A673 (cell line): Measurements from ENCODE around the gene ABTB1. TPM values are rescaled to one million over a fixed set of nuclear protein-coding genes. Genes with fewer than 3 reads are reported as not detected.

ENCODE experiments used
- BruUV-seq: library from RNA; stranded (reverse); fragments of 400-500 nt; replicated peaks from 2 replicates; lab custom pipeline; 2021; lab: Mats Ljungman, UMichigan
- CTCF ChIA-PET: fragments of 300-600 bp; sonication (Branson Sonifier 250); formaldehyde crosslinking; loops from one replicate; lab custom pipeline; 2022; ENCODE audit warnings: antibody characterized with exemption; lab: Charles Lee
- POLR2A ChIA-PET: fragments of 300-600 bp; sonication (Branson Sonifier 250); formaldehyde crosslinking; loops from one replicate; lab custom pipeline; 2022; ENCODE audit warnings: antibody characterized with exemption; ENCODE audit not compliant: low non-redundant PET; lab: Charles Lee
- DNase-seq: peaks from one replicate; pipeline ENCODE4 v3.0.0-alpha.2; 2015; ENCODE audit warnings: low spot score
- H3K27ac ChIP-seq: fragments of 200-600 bp; sonication (generic); 2 replicates; pipeline ENCODE4 v1.5.1; 2016; ENCODE audit warnings: mixed run types, low read depth, mild to moderate bottlenecking, mixed read lengths, antibody characterized with exemption, low read length; ENCODE audit not compliant: poor library complexity, severe bottlenecking
- H3K27me3 ChIP-seq: fragments of 200-600 bp; sonication (generic); replicated peaks from 2 replicates; pipeline ENCODE4 v1.6.1; 2017; ENCODE audit warnings: mixed run types, low read depth, mild to moderate bottlenecking, mixed read lengths, antibody characterized with exemption, low read length; ENCODE audit not compliant: insufficient read depth, poor library complexity
- H3K36me3 ChIP-seq: fragments of 200-600 bp; sonication (generic); 2 replicates; pipeline ENCODE4 v1.6.1; 2016; ENCODE audit warnings: mixed run types, mild to moderate bottlenecking, mixed read lengths, antibody characterized with exemption, low read length; ENCODE audit not compliant: insufficient read depth, poor library complexity, severe bottlenecking
- H3K4me1 ChIP-seq: fragments of 200-600 bp; sonication (generic); 2 replicates; pipeline ENCODE4 v1.6.1; 2017; ENCODE audit warnings: mixed run types, mild to moderate bottlenecking, mixed read lengths, antibody characterized with exemption, low read length; ENCODE audit not compliant: insufficient read depth, poor library complexity, severe bottlenecking
- H3K4me3 ChIP-seq: fragments of 200-600 bp; sonication (generic); 2 replicates; pipeline ENCODE4 v1.5.1; 2016; ENCODE audit warnings: low read depth, mixed run types, mild to moderate bottlenecking, mixed read lengths, low read length; ENCODE audit not compliant: poor library complexity, severe bottlenecking
- H3K9me3 ChIP-seq: fragments of 200-600 bp; sonication (generic); 2 replicates; pipeline ENCODE4 v1.6.1; 2016; ENCODE audit warnings: mixed run types, low read depth, mild to moderate bottlenecking, mixed read lengths, antibody characterized with exemption, low read length; ENCODE audit not compliant: poor library complexity, severe bottlenecking
- CTCF ChIP-seq: fragments of 300-800, 200-600 bp; sonication (generic); conservative IDR thresholded peaks from 2 replicates; pipeline ENCODE4 v1.5.1; 2017; ENCODE audit warnings: low read depth, mild to moderate bottlenecking, antibody characterized with exemption, low read length, moderate library complexity, mixed read lengths
- EZH2 ChIP-seq: fragments of 200-600 bp; sonication (generic); IDR thresholded peaks from 2 replicates; pipeline ENCODE4 v1.6.1; 2017; ENCODE audit warnings: borderline replicate concordance, low read depth, mild to moderate bottlenecking, mixed read lengths, antibody characterized with exemption, low read length; ENCODE audit not compliant: poor library complexity, severe bottlenecking
- intact Hi-C: fragments of 100-400 bp; cut with micrococcal nuclease; formaldehyde crosslinking; loops from one replicate; pipeline ENCODE4 v1.10.0; 2022; ENCODE audit not compliant: unreplicated experiment
- total RNA-seq: library from RNA; stranded (reverse); gene quantifications from 2 replicates; pipeline ENCODE4 v1.2.3, GENCODE V29; 2021

ABTB1 gene
- total RNA-seq, 1 experiment from 2014 or later: 2.6 TPM

- no peak for DNase-seq
- H3K4me3 ChIP-seq: no peak overlapping the region
- no TSS peak for BruUV-seq
- intact Hi-C loops: no loop called here
- ChIA-PET POLR2A (no interaction called here), CTCF (no interaction called here)
- H3K36me3 ChIP-seq: no peaks in the 10 kb centered on the region
- no peaks in the 10 kb centered on the region for H3K27me3 ChIP-seq
- no peak overlapping the region for H3K27ac ChIP-seq
- no peaks in the 10 kb centered on the region for H3K4me1 ChIP-seq
- no peak for TF ChIP-seq EZH2
- no peak for TF ChIP-seq CTCF
- H3K9me3 ChIP-seq: no peaks in the 10 kb centered on the region
Observed at GRCh38 chr3:127662001-127662469, 10.7 kb upstream of the ABTB1 start.

GRCh38 chr3:127663151-127663550, 9.6 kb upstream of the ABTB1 start:
- CTCF ChIA-PET: no interaction called here
- BruUV-seq: no TSS peak

GRCh38 chr3:127665165-127665564, 7.6 kb upstream of the ABTB1 start:
- Histone ChIP-seq H3K9me3 (no peaks in the 10 kb centered on the region), H3K4me1 (no peaks in the 10 kb centered on the region), H3K36me3 (no peaks in the 10 kb centered on the region), H3K27ac (no peak overlapping the region), H3K4me3 (no peak overlapping the region), H3K27me3 (no peaks in the 10 kb centered on the region)
- ChIA-PET POLR2A (no interaction called here), CTCF (no interaction called here)
- intact Hi-C loops: no loop called here
- DNase-seq: no peak
- no peak for TF ChIP-seq CTCF
- no peak for TF ChIP-seq EZH2
- no TSS peak for BruUV-seq

More at GRCh38 chr3:127663151-127663550, 9.6 kb upstream of the ABTB1 start:
- H3K4me1 ChIP-seq: no peaks in the 10 kb centered on the region
- POLR2A ChIA-PET: no interaction called here
- H3K4me3 ChIP-seq: no peak overlapping the region
- TF ChIP-seq CTCF (no peak), EZH2 (no peak)
- H3K36me3 ChIP-seq: no peaks in the 10 kb centered on the region
- no peak overlapping the region for H3K27ac ChIP-seq
- no peaks in the 10 kb centered on the region for H3K9me3 ChIP-seq
- no peak for DNase-seq
- no peaks in the 10 kb centered on the region for H3K27me3 ChIP-seq
- intact Hi-C loops: no loop called here
